COLO829 (cell line): ENCODE data around the gene DSC3.

Experiments used
- DNase-seq: peaks from one replicate; pipeline ENCODE4 v3.0.0; 2012; ENCODE audit warnings: low spot score

DSC3 gene

DNA sequence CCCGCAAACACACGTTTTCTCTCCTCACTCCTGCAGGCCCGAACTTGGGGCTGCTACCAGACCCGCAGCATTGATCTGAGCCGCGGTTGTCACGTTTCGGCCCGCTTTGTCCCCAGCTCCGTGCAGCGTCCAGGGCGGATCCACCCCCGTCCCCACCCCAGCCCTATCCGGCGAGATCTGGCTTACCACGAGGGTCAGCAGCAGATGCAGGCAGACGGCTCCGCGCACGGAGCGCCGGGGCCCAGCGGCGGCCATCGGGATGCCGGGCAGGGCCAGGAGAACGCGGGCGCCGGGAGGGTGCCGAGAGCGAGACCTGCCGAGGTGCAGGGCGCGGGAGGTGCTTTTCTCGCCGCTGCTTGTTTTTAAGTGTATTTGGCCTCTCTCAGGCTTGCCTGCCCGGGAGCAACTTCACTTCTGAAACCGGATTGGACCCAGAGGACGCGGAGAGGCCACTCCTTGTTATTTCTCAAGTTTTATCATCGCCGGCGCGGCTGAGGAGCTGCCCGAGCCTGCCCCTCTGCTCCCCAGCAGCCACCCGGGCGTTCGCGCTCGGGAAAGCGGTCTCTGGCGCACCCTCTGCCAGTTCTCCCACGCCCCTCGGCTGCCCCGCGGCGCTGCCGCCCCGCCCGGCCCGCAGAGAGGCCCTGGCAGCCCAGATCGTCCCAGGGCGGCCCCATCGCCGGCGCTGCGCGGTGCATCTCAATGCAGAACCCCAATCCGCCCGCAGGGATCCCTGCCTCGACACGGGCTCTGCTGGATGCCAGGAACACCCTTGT is at the start of gene DSC3:
Gene DSC3 (minus strand): TSS at position 337 of the 776 bp plus-strand sequence. CDS start 82 bp downstream, at position 255.
- DNase-seq, result no peak

DNA sequence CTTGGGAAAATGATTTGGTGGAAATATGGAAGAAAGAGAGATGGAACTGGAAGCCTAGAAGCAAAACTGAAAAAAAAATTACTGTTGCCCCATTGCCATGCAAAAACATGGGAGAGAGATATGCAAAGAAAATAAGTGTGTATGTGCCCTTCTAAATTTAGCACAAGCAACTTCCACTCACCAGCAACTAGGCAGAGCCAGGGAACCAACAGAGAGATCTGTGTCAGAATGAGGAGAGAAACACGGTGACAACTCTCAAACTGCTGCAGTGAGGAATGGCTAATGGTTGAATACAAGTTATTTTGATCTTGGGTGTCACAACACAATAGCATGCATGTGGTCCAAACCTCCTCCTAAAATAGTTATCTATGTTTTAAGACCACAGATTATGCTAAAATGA is 48.8 kb upstream of the DSC3 start:
- no peak for DNase-seq

DNA sequence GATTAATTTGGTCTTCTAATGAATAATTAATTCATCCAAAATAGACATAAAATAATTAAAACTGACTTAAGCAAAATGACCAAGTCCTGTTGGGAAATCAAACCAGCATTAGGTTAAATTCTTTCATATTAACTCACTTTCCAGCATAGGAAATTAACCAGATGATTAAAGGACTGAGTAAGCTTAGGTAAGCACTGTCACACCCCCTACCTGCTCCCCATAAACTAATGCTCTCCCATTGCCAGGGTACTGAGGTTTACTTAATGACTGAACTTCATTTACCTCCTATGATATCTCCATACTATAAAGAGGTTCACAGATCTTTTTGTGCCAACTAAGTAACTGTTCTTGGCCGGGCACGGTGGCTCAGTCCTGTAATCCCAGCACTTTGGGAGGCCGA is 46.0 kb upstream of the DSC3 start:
- no peak for DNase-seq

DNA sequence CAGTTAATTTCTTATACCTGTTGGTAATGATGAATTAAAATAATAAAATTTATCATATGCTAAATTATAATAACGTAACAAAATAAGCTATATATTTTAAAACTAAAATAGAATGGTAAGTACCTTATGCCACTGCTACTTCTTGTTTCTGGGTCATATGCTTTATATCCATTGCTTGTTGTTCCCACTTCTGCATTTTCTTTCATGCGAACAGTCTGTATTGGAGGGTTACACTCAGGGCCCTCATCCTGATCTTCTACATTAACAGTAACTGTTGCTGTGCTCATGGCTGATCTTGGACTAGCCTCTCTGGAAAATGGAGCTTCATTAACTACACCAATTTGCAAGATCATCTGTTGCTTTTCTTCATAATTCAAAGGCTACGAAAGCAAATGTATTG is 37.4 kb upstream of the DSC3 start:
- no peak for DNase-seq

DNA sequence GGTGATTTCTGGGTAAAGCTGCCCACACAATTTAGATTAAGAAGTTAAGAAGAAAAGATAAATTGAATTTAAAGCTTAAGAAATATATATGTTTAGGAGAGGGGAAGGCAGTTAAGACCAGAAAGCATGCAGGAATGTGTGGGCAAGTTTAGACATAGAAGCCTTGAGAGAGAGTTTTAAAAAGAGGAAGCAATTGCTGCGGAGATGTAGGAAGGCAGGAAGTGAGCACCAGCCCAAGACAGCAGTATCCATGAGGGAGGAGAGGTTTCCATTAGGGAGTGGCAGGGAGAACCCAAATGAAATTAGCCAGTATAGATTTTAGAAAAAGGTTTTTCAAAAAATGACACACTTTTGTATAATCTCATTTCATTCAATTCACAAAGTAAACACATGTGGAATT is 35.3 kb upstream of the DSC3 start:
- no peak for DNase-seq

DNA sequence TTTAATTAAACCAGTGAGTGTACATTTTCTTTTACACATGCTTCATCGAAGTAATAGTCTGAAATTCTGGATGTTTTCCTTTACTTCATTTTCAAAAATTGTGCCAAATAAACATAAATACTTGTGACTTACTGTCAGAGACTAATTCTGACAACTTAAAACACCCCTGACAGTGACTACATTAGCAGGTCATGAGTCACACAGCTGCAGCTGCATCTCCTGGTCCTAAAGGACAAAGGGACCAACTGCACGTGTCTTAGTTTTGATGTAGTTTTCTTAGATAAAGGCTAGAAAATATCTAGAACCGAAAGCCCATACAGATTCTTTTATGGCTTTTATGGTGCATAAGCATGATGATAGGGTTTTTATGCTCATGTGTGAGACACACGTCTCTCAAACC is 29.6 kb upstream of the DSC3 start:
- DNase-seq, result no peak

DNA sequence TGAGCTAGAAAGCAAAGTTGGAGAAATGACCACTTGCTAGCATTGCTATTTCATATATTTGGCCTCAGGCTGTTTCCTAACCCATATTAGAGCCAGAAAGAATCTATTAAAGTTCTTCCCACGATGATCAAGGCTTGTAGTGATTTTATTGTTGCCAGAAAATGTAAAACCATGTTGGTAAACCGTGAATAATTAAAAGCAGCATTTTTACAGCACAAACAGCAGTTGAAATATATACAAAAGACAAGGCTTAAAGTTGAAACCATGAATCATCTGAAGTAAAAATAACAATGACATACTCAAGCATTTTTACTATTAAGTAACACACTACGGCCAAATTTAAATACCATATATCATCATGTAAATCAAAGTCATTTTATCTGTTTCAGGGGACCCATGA is 27.7 kb upstream of the DSC3 start:
- DNase-seq, result no peak

DNA sequence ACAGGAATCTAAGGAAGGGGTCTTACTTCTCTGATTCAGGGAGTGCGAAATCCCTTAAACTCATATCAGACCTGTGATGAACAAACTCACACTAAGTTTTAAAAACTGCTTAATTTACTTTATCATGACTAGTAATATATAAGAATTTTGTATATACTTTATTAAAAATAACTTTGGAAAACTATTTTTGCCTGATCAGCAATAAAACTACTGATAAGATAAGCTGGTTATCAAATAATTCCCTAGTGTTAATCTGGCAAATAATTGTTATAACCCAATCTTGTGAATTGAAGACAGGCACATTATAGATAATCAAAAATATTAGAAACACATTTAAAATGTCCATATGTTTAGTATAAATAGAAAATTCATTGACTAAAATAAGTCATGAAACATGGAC is 23.7 kb upstream of the DSC3 start:
- DNase-seq, result no peak

DNA sequence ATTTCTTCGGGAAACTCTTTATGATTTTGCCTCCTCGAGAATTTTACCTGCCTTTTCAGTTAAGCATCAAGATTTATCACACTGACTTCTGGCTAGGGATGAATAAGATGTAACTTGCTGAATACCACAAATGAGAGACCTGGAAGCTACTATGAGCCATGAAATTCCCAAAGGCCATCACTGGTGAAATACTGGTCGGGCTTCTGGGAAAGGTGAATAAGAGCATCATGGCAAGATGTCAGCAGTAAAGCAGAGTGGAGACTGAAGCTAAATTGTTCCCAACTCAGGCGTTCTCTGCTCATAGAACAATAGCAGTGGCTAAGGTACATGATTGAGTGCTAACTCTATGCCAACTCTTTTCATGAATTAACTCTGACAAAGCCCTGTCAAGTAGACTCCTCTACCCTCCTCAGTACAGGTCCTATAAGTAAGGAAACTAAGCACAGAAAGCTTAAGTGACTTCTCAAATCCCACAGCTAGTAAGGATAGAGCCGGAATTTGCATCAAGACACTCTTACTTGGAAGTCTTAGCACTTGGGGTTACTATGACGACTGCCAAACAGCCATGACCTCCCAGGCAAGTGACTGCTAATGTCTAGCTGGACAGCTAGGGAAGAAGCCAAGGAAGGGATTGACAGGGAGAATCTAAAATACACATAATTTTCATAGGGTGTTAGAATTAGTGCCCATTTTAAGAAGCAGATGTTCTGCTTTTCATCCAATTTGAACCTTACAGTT is 22.7 kb upstream of the DSC3 start:
- DNase-seq, result no peak

DNA sequence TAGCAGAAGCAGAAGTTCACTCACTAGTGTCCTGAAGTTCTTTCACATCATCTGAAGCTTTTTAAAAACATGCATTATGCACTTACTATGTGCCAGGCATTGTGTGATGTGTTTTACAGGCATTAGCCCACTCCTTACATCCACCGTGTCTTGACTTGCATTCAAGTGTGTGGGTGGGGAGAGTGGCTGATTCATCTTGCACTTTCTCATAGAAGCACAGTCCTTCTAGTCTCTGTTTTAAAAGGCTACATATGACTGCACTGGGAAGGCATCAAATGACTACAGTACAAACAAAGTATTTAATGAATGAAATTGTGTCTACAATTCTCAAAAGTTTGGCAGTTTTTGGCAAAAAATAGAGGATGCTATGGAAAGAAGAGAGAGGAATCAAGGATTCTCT is 21.6 kb upstream of the DSC3 start:
- no peak for DNase-seq

DNA sequence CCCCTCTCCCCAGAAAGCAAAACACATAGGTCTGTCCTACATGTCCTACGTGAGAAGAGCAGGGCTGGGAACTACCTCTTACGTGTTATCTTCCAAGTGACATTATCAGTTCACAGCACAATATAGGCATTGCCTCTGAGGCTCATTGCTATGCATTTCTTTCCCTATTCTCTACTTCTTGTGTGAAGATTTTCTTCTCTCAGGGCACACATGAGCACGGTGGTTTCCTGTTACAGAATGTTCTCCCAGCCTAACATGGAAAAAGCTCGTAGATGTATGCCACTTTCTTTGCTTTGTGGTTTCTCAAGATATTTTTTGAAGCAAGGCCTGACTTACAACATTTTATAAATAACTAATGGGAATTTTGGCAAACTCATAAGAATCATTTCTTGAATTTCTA is 19.4 kb upstream of the DSC3 start:
- no peak for DNase-seq

DNA sequence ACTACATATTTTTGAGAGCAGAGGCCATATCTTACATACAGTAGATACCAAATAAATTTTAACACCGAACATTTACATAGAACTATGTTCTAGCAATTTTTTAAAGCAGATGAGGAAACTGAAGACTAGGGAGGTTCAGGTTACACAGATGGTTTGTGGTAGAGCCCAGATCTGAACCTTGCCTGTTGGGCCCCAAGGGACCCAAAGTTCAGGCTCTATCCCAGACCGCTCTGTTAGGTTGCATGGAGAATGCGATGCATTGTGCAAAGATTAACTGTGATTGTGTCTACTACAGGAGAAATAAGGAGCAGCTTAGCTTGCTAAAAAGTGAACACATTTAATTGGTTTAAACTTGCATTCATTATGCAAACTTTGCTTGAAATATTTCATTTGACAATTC is 16.4 kb upstream of the DSC3 start:
- DNase-seq, result no peak

DNA sequence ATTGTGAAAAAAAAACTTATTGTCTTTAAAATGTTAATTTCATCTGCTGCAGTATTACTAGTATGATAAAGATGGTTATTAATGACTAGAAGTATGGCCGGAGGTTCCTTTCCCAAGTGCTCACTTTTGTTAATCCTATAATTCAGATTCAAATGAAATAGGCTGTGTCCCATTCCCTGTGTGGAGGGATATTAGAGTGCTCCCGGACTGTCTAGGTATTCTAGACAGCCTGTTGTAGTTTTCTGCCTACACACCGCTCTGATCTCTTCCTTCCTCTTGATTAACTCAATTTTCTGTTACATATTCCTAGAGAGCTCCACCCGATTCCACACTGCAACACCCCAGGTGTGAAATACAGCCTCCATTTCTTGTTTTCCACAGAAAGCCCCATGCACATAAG is 15.4 kb upstream of the DSC3 start:
- no peak for DNase-seq

DNA sequence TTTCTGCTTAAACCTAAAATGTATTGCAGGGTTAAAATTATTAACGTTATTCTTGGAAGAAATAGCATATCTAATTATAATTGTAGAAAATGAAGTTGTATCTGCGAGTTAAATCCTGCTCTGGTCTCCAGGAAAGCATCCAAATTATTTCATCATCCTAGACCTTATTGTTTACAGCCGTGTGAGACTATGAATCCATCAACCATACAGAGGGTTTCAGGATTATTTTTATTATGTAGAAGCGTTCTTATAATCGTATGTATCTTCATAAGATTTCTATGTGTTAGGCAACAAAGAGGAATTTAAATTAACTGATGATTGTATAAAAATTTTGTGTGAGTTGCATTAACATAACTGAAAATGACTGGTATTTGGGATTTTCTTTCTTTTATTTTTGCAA is 14.5 kb upstream of the DSC3 start:
- no peak for DNase-seq

DNA sequence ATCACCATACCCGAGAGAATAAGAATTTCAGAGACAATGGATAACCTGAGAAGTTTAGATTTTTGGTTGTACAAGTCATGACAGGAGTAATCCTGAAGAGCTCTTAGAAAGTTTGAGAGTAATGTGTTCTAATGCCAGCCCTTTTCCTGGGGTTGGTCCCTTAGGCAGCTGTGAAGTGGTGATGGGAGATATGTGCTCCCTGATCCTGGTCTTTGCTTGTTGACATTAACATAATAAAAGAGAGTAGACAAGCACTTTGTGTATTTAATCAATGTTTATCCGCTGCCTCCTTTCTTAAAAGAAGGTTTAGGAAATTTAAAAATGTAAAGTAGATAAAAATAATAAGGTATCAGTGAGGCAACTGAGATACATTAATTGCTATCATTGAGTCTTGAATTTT is 13.8 kb upstream of the DSC3 start:
- DNase-seq, result no peak

DNA sequence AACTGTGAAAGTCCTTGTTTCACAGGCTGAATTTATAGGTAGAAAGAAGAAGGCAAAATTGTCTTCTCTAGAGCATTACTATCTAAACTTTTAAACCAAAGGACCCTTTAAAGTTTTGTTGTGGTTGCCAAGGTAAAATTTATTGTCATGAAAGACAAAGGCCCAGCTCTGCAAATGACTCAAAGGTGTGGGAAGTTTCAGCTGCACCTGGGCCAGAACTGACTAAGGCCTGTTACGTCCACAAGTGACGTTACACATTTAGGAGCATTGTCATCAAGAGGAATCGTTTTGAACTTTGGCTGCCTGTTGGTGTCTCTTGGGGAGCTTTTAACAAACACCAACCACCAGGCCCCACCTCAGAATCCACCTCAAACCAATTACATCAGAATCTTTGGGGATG is 8.1 kb upstream of the DSC3 start:
- no peak for DNase-seq

DNA sequence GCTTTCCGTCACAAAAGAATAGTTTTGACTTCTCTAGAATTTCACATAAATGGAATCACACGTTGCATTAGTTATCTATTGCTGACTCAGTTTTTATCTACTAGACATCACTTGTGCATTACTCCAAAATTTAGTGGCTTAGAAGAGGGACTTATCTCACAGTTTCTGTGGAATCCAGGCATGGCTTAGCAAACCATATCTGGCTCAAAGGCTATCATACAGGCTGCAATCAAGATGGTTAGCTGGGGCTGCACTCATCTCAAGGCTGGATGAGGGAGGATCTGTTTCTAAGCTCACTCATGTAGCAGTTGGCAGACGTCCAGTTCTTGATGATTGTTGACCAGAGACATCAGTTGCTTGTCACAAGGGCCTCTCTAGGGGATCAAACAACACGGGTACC is 6.6 kb upstream of the DSC3 start:
- DNase-seq, result no peak

DNA sequence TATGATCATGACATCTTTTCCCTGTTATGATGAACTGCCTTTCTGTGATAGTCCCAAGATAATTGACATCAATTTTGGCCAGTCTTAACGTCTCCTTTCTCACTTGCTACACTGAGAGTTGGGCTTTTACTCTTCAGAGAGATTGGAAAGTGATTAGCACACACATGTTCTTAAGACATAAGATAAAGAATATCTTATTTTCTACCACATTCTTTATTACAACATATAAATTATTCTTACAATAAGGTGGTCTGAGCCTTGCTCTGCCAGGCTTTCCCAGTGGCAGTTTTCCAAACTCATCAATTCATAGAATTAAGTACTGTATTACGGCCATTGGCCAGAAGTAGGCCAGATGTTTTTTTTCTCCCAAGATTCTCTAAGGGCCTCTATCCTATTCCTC is 5.7 kb upstream of the DSC3 start:
- no peak for DNase-seq

DNA sequence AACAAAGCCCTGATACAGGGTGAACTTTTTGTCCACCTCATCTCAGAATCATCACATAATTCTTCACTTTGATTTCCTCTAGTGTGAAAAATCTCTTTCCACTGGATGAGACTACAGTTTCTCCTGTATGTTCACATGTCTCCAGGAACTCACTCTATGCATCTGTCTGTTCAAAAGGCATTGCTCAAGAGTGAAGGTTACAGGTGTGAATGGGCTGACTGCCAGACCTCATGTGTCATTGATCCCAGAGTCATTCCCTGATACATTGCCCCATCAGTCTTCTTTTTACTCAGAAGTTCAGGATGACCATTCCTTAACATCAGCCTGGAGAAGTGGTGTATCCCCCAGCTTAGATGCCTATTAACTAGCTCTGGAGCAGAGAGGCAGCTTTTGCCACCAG is 4.4 kb upstream of the DSC3 start:
- no peak for DNase-seq

DNA sequence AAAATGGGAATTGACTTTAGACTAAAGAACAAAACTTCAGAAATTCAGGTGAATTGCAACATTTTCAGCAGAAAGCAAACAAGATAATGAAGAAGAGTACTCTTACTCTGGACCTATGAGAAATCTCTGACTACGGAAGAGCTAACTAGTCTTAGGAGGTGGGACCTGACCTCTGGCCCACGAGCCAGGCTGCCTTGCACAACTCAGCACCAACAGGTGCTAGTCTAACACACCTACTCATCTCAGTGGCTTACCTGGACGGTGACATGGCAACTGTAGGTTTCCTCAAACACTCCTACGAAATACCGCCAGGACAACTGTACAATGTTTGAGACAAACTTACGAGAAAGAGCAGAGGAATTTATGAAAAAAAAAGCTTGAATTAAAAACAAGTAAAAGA is 3.1 kb upstream of the DSC3 start:
- no peak for DNase-seq

DNA sequence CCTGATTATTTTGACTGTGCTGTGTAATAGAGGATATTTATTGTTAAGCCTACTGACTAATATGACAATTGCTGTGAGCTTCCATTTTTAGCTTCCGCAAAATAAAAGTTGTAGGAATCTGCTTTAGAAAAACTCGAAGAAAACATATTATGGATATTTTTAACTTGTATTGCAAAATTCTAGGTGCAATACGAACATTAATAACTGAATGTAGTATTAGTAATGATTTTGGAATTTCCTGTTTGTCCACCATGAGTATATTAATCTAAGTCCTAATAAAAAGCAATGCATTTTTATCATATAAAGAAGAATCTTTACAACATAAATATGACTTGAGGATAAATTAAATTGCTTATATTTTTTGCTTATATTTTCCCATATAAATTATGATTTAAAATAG is 2.4 kb upstream of the DSC3 start:
- no peak for DNase-seq

DNA sequence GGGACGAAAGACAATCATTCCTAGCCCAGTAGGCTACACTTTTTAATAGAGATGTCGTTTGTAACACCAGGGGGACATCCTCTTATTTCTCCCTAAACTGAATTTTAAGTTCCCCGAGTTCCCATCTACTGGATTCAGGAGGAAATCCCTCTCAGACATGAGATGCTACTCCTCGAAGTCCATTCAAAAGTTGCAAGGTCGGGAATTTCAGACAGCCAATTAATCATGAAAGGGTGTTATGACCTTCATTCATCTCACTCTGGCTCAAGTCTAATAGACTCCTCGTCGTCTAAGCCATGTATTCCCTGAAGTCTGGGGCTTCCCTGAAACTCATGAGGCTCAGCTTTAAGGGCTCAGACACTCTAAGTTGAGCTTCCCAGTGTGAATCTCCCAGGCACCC is 1.2 kb upstream of the DSC3 start:
- DNase-seq, result no peak

DNA sequence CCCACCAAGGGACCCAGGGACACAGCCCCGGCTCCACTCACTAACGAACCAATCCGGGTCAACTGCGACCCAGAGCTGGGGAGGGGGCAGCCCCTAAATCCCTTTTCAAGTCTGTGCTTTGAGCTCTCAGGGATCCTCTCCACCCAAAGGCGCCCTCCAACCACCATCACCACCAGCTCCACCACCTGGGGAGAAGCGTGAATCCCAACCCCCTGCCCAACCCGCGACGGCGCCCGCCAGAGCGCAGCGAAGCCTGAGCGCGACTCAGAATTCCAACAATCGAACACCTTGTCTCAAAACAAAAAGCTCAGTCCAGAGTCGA is 497 bp downstream of the DSC3 start:
- no peak for DNase-seq
